SIG-M5 treated with dmso at 0.1 percent for 504 hours (cell line): ENCODE measurements around the gene MYO3B.
"Not testable (repeated sequence)": the region's sequence is repeated elsewhere in the genome, so short reads cannot be mapped to it uniquely, and the experiment has no call there.

Experiments used
- DNase-seq: peaks from one replicate; lab custom pipeline; 2025; ENCODE audit not compliant: unreplicated experiment; lab: John Stamatoyannopoulos, UW

MYO3B gene

GRCh38 chr2:170587922-170588321 is 410.0 kb downstream of the MYO3B start:
- DNase-seq = no peak

- no peak for DNase-seq
Observed at GRCh38 chr2:170588729-170589128, 410.8 kb downstream of the MYO3B start.

- DNase-seq = no peak
Observed at GRCh38 chr2:170596576-170596975, 418.6 kb downstream of the MYO3B start.

- no peak for DNase-seq
Observed at GRCh38 chr2:170598067-170598395, 420.1 kb downstream of the MYO3B start.

- no peak for DNase-seq
Observed at GRCh38 chr2:170601489-170601888, 423.5 kb downstream of the MYO3B start.

- no peak for DNase-seq
Observed at GRCh38 chr2:170605862-170606261, 427.9 kb downstream of the MYO3B start.

GRCh38 chr2:170607171-170607570 is 429.2 kb downstream of the MYO3B start:
- DNase-seq = no peak

- no peak for DNase-seq
Observed at GRCh38 chr2:170610615-170611014, 432.7 kb downstream of the MYO3B start.

- not testable (repeated sequence) for DNase-seq
Observed at GRCh38 chr2:170618948-170619347, 441.0 kb downstream of the MYO3B start.

- not testable (repeated sequence) for DNase-seq
Observed at GRCh38 chr2:170635094-170635493, 457.1 kb downstream of the MYO3B start.

- DNase-seq = no peak
Observed at GRCh38 chr2:170639635-170640034, 461.7 kb downstream of the MYO3B start.

GRCh38 chr2:170641961-170642360 is 464.0 kb downstream of the MYO3B start:
- no peak for DNase-seq

GRCh38 chr2:170643346-170643745 is 465.4 kb downstream of the MYO3B start:
- DNase-seq = no peak

GRCh38 chr2:170647741-170648436 is 469.9 kb downstream of the MYO3B start:
- no peak for DNase-seq

- no peak for DNase-seq
Observed at GRCh38 chr2:170651624-170652325, 473.8 kb downstream of the MYO3B start.

- no peak for DNase-seq
Observed at GRCh38 chr2:170652637-170653417, 474.9 kb downstream of the MYO3B start.

GRCh38 chr2:170656669-170657068 is 478.7 kb downstream of the MYO3B start:
- DNase-seq = no peak

- no peak for DNase-seq
Observed at GRCh38 chr2:170660409-170660808, 482.5 kb downstream of the MYO3B start.

GRCh38 chr2:170665743-170666142 is 487.8 kb downstream of the MYO3B start:
- DNase-seq = no peak

GRCh38 chr2:170669909-170670308 is 492.0 kb downstream of the MYO3B start:
- DNase-seq = no peak

- DNase-seq = no peak
Observed at GRCh38 chr2:170670651-170671050, 492.7 kb downstream of the MYO3B start.

- DNase-seq = no peak
Observed at GRCh38 chr2:170671079-170671478, 493.1 kb downstream of the MYO3B start.
